Fibroblast of lung (primary cell): ENCODE measurements around the gene ABHD10.

Experiments
- CTCF ChIP-seq, 2 donors: IDR thresholded peaks in 1 of 2; conservative IDR thresholded peaks in 1 of 2; 1 replicate in 1 of 2; 2 replicates in 1 of 2; pipeline ENCODE4 v1.5.1; 2011 to 2012; ENCODE audit warnings: low read length in 2 of 2, control low read depth in 1 of 2, inconsistent platforms in 1 of 2, low read depth in 1 of 2, mild to moderate bottlenecking in 1 of 2
- EZH2 ChIP-seq: IDR thresholded peaks from 2 replicates; pipeline ENCODE4 v1.5.1; 2012; ENCODE audit warnings: low read length, control low read depth, mild to moderate bottlenecking; ENCODE audit errors: missing control alignments

- no peak for TF ChIP-seq EZH2
- no peak for TF ChIP-seq CTCF (conservative IDR thresholded peaks at IDR 0.05 in 1 of 2, IDR thresholded peaks at IDR 0.05 in 1 of 2; ENCODE audit: low read depth in 1 of 2, low read length in 2 of 2)
Observed at GRCh38 chr3:111939873-111940272, 39.0 kb upstream of the ABHD10 start.
